ENCODE measurements around the gene CEP85. TPM values are rescaled to one million over a fixed set of nuclear protein-coding genes. Genes with fewer than 3 reads are reported as not detected.

Gene CEP85
- total RNA-seq, 2 donors from 2014 or later: 6.2 to 6.9 TPM

- intact Hi-C loops (cut with DNase I): loop anchor here (5.0 kb wide), 1 partner anchor 46 kb away; no protein-coding TSS in a partner anchor
- Histone ChIP-seq H3K36me3 (replicated peaks in 1 of 2; ENCODE audit: insufficient read depth in 1 of 2, low read depth in 2 of 2) (no peaks in the 10 kb centered on the region), H3K27ac (peak overlapping the region in 1 of 4 donors; percentile 45), H3K9me3 (no peaks in the 10 kb centered on the region), H3K27me3 (no peaks in the 10 kb centered on the region), H3K4me1 (peaks cover 4% of the 10 kb centered on the region), H3K4me3 (no peak overlapping the region)
- TF ChIP-seq POLR2A (IDR thresholded peaks at IDR 0.05) (no peak), CTCF (IDR thresholded peaks at IDR 0.05) (no peak)
- WGBS, 2 donors: 54 to 61% methylated on average over 9 of the region's 9 CpGs
- peak in 1 of 4 donors; percentile 60 for DNase-seq
- no peak for ATAC-seq
Observed at GRCh38 chr1:26318338-26319064, 84.5 kb downstream of the CEP85 start.

GRCh38 chr1:26320896-26321295 is 86.9 kb downstream of the CEP85 start:
- Histone ChIP-seq H3K27ac (no peak overlapping the region), H3K36me3 (replicated peaks in 1 of 2; ENCODE audit: insufficient read depth in 1 of 2, low read depth in 2 of 2) (no peaks in the 10 kb centered on the region), H3K9me3 (no peaks in the 10 kb centered on the region), H3K4me3 (no peak overlapping the region), H3K4me1 (peaks cover 4% of the 10 kb centered on the region), H3K27me3 (no peaks in the 10 kb centered on the region)
- TF ChIP-seq CTCF (IDR thresholded peaks at IDR 0.05) (no peak), POLR2A (IDR thresholded peaks at IDR 0.05) (no peak)
- intact Hi-C loops (cut with DNase I): loop anchor here (5.0 kb wide), 1 partner anchor 34 kb away; no protein-coding TSS in a partner anchor
- no peak for ATAC-seq
- 0 to 61% methylated on average over 1 to 2 of the region's 2 CpGs for WGBS, 2 donors
- no peak for DNase-seq

- no peaks in the 10 kb centered on the region for H3K9me3 ChIP-seq
- WGBS, 2 donors: 10 to 13% methylated on average over 16 of the region's 16 CpGs
- peaks cover 4% of the 10 kb centered on the region for H3K4me1 ChIP-seq
- H3K27me3 ChIP-seq: no peaks in the 10 kb centered on the region
- H3K4me3 ChIP-seq: no peak overlapping the region
- intact Hi-C loops (cut with DNase I): loop anchor here (5.0 kb wide), 1 partner anchor 34 kb away; no protein-coding TSS in a partner anchor
- ATAC-seq: peak; percentile 96
- no peak overlapping the region for H3K27ac ChIP-seq
- TF ChIP-seq POLR2A (IDR thresholded peaks at IDR 0.05): no peak
- TF ChIP-seq CTCF (IDR thresholded peaks at IDR 0.05): peak; percentile 72 to 96 (median 91)
- no peaks in the 10 kb centered on the region for H3K36me3 ChIP-seq (replicated peaks in 1 of 2; ENCODE audit: insufficient read depth in 1 of 2, low read depth in 2 of 2)
- DNase-seq: peak; percentile 92 to 94 (median 92)
Observed at GRCh38 chr1:26321315-26322041, 87.5 kb downstream of the CEP85 start.

GRCh38 chr1:26322042-26322331 is 88.0 kb downstream of the CEP85 start:
- TF ChIP-seq POLR2A (IDR thresholded peaks at IDR 0.05): no peak
- H3K27me3 ChIP-seq: no peaks in the 10 kb centered on the region
- 5 to 55% methylated on average over 2 to 10 of the region's 10 CpGs for WGBS, 2 donors
- no peak overlapping the region for H3K27ac ChIP-seq
- peaks cover 4% of the 10 kb centered on the region for H3K4me1 ChIP-seq
- H3K36me3 ChIP-seq (replicated peaks in 1 of 2; ENCODE audit: insufficient read depth in 1 of 2, low read depth in 2 of 2): no peaks in the 10 kb centered on the region
- intact Hi-C loops (cut with DNase I): loop anchor here (5.0 kb wide), 1 partner anchor 35 kb away; no protein-coding TSS in a partner anchor
- no peak overlapping the region for H3K4me3 ChIP-seq
- no peaks in the 10 kb centered on the region for H3K9me3 ChIP-seq
- no peak for ATAC-seq
- DNase-seq: no peak

- intact Hi-C loops (cut with DNase I): loop anchor here (5.0 kb wide), 1 partner anchor 36 kb away; no protein-coding TSS in a partner anchor
- H3K4me1 ChIP-seq: peaks cover 4% of the 10 kb centered on the region
- H3K27me3 ChIP-seq: no peaks in the 10 kb centered on the region
- H3K4me3 ChIP-seq: no peak overlapping the region
- H3K27ac ChIP-seq: no peak overlapping the region
- no peaks in the 10 kb centered on the region for H3K9me3 ChIP-seq
- TF ChIP-seq POLR2A (IDR thresholded peaks at IDR 0.05): no peak
- no peak for TF ChIP-seq CTCF (IDR thresholded peaks at IDR 0.05)
- ATAC-seq (no peak), DNase-seq (no peak)
- H3K36me3 ChIP-seq (replicated peaks in 1 of 2; ENCODE audit: insufficient read depth in 1 of 2, low read depth in 2 of 2): no peaks in the 10 kb centered on the region
- 82 to 92% methylated on average over 2 of the region's 2 CpGs for WGBS, 2 donors
Observed at GRCh38 chr1:26323382-26323781, 89.4 kb downstream of the CEP85 start.
